MM.1S (cell line): ENCODE results near the gene MGST2.

Source experiments
- CTCF ChIP-seq: fragments of 300-600 bp; sonication (generic); IDR thresholded peaks from 2 replicates; pipeline ENCODE4 v1.5.1; 2016; ENCODE audit warnings: antibody characterized with exemption, low read length, mixed read lengths
- EZH2 ChIP-seq: fragments of 300-600 bp; sonication (generic); optimal IDR thresholded peaks from 2 replicates; pipeline ENCODE3; 2017; ENCODE audit warnings: low read depth, mild to moderate bottlenecking, antibody characterized with exemption, low read length, mixed read lengths

- TF ChIP-seq CTCF, result no peak
- no peak for TF ChIP-seq EZH2
Measured at GRCh38 chr4:139663561-139664138, 2.0 kb upstream of the MGST2 start.
